Measurements from ENCODE around the gene VTI1A.

VTI1A gene

DNA sequence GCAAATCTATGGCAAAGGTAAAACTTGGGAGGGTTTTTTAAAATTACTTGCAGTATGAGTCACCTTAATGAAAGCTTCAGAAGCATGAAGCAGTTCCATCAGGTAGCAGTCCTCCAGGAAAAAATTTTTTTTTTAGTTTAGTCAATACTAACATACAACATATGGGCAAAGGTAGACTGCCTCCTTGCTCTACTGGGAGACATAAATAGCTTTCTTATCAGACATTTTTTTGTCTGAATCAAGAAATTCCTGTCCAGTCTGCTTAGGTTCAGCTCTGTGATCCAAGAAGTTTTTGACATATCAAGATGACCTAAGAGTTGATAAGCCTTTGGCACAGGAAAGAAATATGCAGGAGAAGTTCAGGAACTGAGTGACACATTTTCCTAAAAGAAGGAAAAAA is 331.6 kb downstream of the VTI1A start:
- no peaks in the 10 kb centered on the region for H3K9me3 ChIP-seq (replicated peaks; ENCODE audit: insufficient read depth, low read length)
- no peak overlapping the region for H2AFZ ChIP-seq (ENCODE audit: low read length)
- no peaks in the 10 kb centered on the region for H3K36me3 ChIP-seq (replicated peaks; ENCODE audit: insufficient read depth, low read length)
- no peaks in the 10 kb centered on the region for H4K20me1 ChIP-seq (ENCODE audit: insufficient read depth, low read length)
- no peak overlapping the region for H3K4me3 ChIP-seq (ENCODE audit: low read length)
- no peak overlapping the region for H3K4me2 ChIP-seq (ENCODE audit: low read depth, low read length)
- no peaks in the 10 kb centered on the region for H3K79me2 ChIP-seq (ENCODE audit: low read length)
- TF ChIP-seq EZH2phosphoT487 (IDR thresholded peaks at IDR 0.05; ENCODE audit: low read length) (no peak), EZH2 (optimal IDR thresholded peaks at IDR 0.05; ENCODE audit: low read depth, low read length) (no peak)
- TF ChIP-seq, protein P1, sequence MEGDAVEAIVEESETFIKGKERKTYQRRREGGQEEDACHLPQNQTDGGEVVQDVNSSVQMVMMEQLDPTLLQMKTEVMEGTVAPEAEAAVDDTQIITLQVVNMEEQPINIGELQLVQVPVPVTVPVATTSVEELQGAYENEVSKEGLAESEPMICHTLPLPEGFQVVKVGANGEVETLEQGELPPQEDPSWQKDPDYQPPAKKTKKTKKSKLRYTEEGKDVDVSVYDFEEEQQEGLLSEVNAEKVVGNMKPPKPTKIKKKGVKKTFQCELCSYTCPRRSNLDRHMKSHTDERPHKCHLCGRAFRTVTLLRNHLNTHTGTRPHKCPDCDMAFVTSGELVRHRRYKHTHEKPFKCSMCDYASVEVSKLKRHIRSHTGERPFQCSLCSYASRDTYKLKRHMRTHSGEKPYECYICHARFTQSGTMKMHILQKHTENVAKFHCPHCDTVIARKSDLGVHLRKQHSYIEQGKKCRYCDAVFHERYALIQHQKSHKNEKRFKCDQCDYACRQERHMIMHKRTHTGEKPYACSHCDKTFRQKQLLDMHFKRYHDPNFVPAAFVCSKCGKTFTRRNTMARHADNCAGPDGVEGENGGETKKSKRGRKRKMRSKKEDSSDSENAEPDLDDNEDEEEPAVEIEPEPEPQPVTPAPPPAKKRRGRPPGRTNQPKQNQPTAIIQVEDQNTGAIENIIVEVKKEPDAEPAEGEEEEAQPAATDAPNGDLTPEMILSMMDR (IDR thresholded peaks at IDR 0.05; ENCODE audit: low read length), result no peak
- H3K27me3 ChIP-seq (replicated peaks; ENCODE audit: insufficient read depth, low read length), result no peaks in the 10 kb centered on the region
- no peak overlapping the region for H3K9ac ChIP-seq (ENCODE audit: low read length)
- no peaks in the 10 kb centered on the region for H3K4me1 ChIP-seq (ENCODE audit: low read length)
- no peak overlapping the region for H3K27ac ChIP-seq (ENCODE audit: low read length)
- no peak for DNase-seq
- H3F3A ChIP-seq (ENCODE audit: insufficient read depth, low read length), result no peaks in the 10 kb centered on the region
- H3K9me2 ChIP-seq (replicated peaks; ENCODE audit: insufficient read depth, low read length), result no peaks in the 10 kb centered on the region

- no peaks in the 10 kb centered on the region for H3K27me3 ChIP-seq (replicated peaks; ENCODE audit: insufficient read depth, low read length)
- H3K9me2 ChIP-seq (replicated peaks; ENCODE audit: insufficient read depth, low read length), result no peaks in the 10 kb centered on the region
- no peak overlapping the region for H3K27ac ChIP-seq (ENCODE audit: low read length)
- no peaks in the 10 kb centered on the region for H3K79me2 ChIP-seq (ENCODE audit: low read length)
- no peak for DNase-seq
- H3K4me2 ChIP-seq (ENCODE audit: low read depth, low read length), result no peak overlapping the region
- no peak overlapping the region for H2AFZ ChIP-seq (ENCODE audit: low read length)
- H4K20me1 ChIP-seq (ENCODE audit: insufficient read depth, low read length), result no peaks in the 10 kb centered on the region
- no peaks in the 10 kb centered on the region for H3K9me3 ChIP-seq (replicated peaks; ENCODE audit: insufficient read depth, low read length)
- no peaks in the 10 kb centered on the region for H3K36me3 ChIP-seq (replicated peaks; ENCODE audit: insufficient read depth, low read length)
- H3F3A ChIP-seq (ENCODE audit: insufficient read depth, low read length), result no peaks in the 10 kb centered on the region
- no peak overlapping the region for H3K9ac ChIP-seq (ENCODE audit: low read length)
- no peaks in the 10 kb centered on the region for H3K4me1 ChIP-seq (ENCODE audit: low read length)
- no peak overlapping the region for H3K4me3 ChIP-seq (ENCODE audit: low read length)
- TF ChIP-seq EZH2 (optimal IDR thresholded peaks at IDR 0.05; ENCODE audit: low read depth, low read length), result no peak
- TF ChIP-seq, protein P1 (IDR thresholded peaks at IDR 0.05; ENCODE audit: low read length), result no peak
- TF ChIP-seq EZH2phosphoT487 (IDR thresholded peaks at IDR 0.05; ENCODE audit: low read length), result no peak
Observed at GRCh38 chr10:112779025-112779770, 332.2 kb downstream of the VTI1A start.

- TF ChIP-seq EZH2phosphoT487 (IDR thresholded peaks at IDR 0.05; ENCODE audit: low read length) (no peak), EZH2 (optimal IDR thresholded peaks at IDR 0.05; ENCODE audit: low read depth, low read length) (no peak)
- TF ChIP-seq, protein P1 (IDR thresholded peaks at IDR 0.05; ENCODE audit: low read length), result no peak
- no peaks in the 10 kb centered on the region for H3K79me2 ChIP-seq (ENCODE audit: low read length)
- no peak overlapping the region for H2AFZ ChIP-seq (ENCODE audit: low read length)
- no peak overlapping the region for H3K9ac ChIP-seq (ENCODE audit: low read length)
- H3K36me3 ChIP-seq (replicated peaks; ENCODE audit: insufficient read depth, low read length), result no peaks in the 10 kb centered on the region
- no peaks in the 10 kb centered on the region for H3K9me2 ChIP-seq (replicated peaks; ENCODE audit: insufficient read depth, low read length)
- H3K9me3 ChIP-seq (replicated peaks; ENCODE audit: insufficient read depth, low read length), result no peaks in the 10 kb centered on the region
- H4K20me1 ChIP-seq (ENCODE audit: insufficient read depth, low read length), result no peaks in the 10 kb centered on the region
- no peak for DNase-seq
- no peaks in the 10 kb centered on the region for H3K4me1 ChIP-seq (ENCODE audit: low read length)
- no peak overlapping the region for H3K4me2 ChIP-seq (ENCODE audit: low read depth, low read length)
- H3K4me3 ChIP-seq (ENCODE audit: low read length), result no peak overlapping the region
- no peaks in the 10 kb centered on the region for H3K27me3 ChIP-seq (replicated peaks; ENCODE audit: insufficient read depth, low read length)
- no peaks in the 10 kb centered on the region for H3F3A ChIP-seq (ENCODE audit: insufficient read depth, low read length)
- H3K27ac ChIP-seq (ENCODE audit: low read length), result no peak overlapping the region
Observed at GRCh38 chr10:112782200-112782907, 335.3 kb downstream of the VTI1A start.
